ENCODE measurements around the gene FCGR1A. TPM values are rescaled to one million over a fixed set of nuclear protein-coding genes. Genes with fewer than 3 reads are reported as not detected.
"Not testable (repeated sequence)": the region's sequence is repeated elsewhere in the genome, so short reads cannot be mapped to it uniquely, and the experiment has no call there.

Gene FCGR1A
- total and polyA plus RNA-seq, 2 of the 8 experiments (the other 6 are each of a cell fraction or from before 2014, with no cell fraction given), result not detected

DNA sequence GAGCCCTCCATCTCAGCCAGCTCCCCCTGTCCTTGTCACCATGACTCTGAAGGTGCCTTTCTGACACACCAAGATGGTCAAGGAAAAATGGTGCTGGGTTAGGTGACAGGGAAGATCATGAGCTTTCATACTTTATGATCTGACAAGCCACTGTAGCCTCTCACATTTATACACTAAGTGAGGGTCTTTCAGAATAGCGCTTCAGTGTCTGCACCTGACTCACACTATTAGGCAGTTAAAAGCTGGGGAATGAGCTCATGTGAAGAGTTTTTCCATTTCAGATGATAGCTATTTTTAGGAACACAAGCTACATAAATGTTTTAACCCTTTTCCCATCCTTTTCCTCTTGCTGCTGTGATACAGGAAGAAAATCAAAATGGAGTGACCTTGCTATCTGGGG lies 4.2 kb upstream of the FCGR1A start:
- CTCF ChIA-PET (ENCODE audit: partially characterized antibody); H3K9me3 ChIP-seq (ENCODE audit: insufficient read depth in 2 of 2, low read depth in 1 of 2, low read length in 1 of 2); H3K23me2 ChIP-seq (ENCODE audit: low read depth, low read length); H3K14ac ChIP-seq (ENCODE audit: insufficient read length); H2BK5ac ChIP-seq (ENCODE audit: low read depth, low read length); H3K4me2 ChIP-seq (ENCODE audit: insufficient read depth in 1 of 2, low read depth in 2 of 2, low read length in 2 of 2); H3K27me3 ChIP-seq (replicated peaks in 1 of 4; ENCODE audit: control insufficient read depth in 3 of 4, extremely low read depth in 1 of 4, insufficient read depth in 3 of 4, low read length in 3 of 4); POLR2A ChIA-PET (ENCODE audit: partially characterized antibody); H2AK5ac ChIP-seq (ENCODE audit: low read depth, low read length); H3K4me1 ChIP-seq (replicated peaks in 1 of 4; ENCODE audit: control insufficient read depth in 3 of 4, insufficient read depth in 4 of 4, low read length in 3 of 4); H3K23ac ChIP-seq (ENCODE audit: insufficient read length); H3K56ac ChIP-seq (replicated peaks; ENCODE audit: insufficient read length, low read depth, low read length); H2BK20ac ChIP-seq (ENCODE audit: low read length); H3K4me3 ChIP-seq (ENCODE audit: extremely low read depth in 1 of 4, insufficient read depth in 2 of 4, low read depth in 3 of 4, low read length in 4 of 4); H4K5ac ChIP-seq (ENCODE audit: insufficient read length, low read depth, low read length); H3K9ac ChIP-seq (replicated peaks in 1 of 4; ENCODE audit: extremely low read depth in 1 of 4, low read depth in 3 of 4, low read length in 3 of 4); H3K27ac ChIP-seq (ENCODE audit: low read depth, low read length); H2BK15ac ChIP-seq (ENCODE audit: low read length); H2AFZ ChIP-seq (ENCODE audit: low read length); H3K36me3 ChIP-seq (ENCODE audit: control insufficient read depth in 2 of 4, insufficient read depth in 4 of 4, low read length in 3 of 4); H3K79me1 ChIP-seq (ENCODE audit: low read depth, low read length); FAIRE-seq; H2BK12ac ChIP-seq (ENCODE audit: low read depth, low read length); H3K18ac ChIP-seq (ENCODE audit: extremely low read depth, low read length); H4K8ac ChIP-seq (ENCODE audit: extremely low read depth, insufficient read depth, low read length); DNase-seq (ENCODE audit: low read depth in 1 of 2, low spot score in 2 of 2); H3K4ac ChIP-seq (replicated peaks; ENCODE audit: insufficient read length, low read depth, low read length); H4K20me1 ChIP-seq (replicated peaks in 1 of 2; ENCODE audit: control insufficient read depth in 1 of 2, insufficient read depth in 2 of 2, low read length in 2 of 2); H4K91ac ChIP-seq (replicated peaks; ENCODE audit: insufficient read length, low read length); H3K79me2 ChIP-seq (ENCODE audit: control insufficient read depth in 1 of 2, insufficient read depth in 2 of 2, low read length in 2 of 2); H2BK120ac ChIP-seq (replicated peaks; ENCODE audit: low read depth, low read length): not testable (repeated sequence)
- 70% methylated on average over 1 of the region's 1 CpG; no CpG with 5 or more reads in 1 of the 2 experiments for WGBS, 2 experiments (ENCODE audit: extremely low coverage in 1 of 2, insufficient coverage in 1 of 2, insufficient read length in 1 of 2, insufficient replicate concordance in 2 of 2, low coverage in 1 of 2, low lambda C conversion rate in 2 of 2, missing lambda C conversion rate in 1 of 2)

DNA sequence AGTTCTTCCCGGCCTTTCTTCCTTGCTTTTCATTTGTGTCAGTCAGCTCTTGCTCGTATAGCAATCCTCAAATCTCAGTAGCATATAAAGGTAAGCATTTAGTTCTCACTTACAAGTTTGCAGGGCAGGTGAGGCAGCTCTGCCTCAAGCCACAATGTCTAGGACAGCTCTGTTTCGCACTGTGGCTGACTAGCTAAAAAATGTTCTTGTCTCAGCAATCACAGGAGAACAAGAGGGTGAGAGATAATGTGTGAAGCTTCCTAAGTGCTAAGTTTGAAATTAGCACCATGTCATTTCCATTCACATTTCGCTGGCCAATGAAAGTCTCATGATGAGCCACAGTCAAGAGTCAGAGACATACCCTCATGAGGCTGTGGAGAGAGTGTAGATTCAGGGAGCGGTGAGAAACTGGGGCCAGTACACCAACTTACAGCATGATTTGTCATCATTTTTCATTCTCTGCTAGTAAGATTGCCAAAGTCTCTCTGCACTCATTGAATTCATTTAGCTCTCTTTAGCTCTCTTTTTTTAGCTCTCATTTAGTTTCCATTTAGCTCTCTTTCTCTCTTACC lies 995 bp upstream of the FCGR1A start:
- H3K9me3 ChIP-seq (ENCODE audit: insufficient read depth in 2 of 2, low read depth in 1 of 2, low read length in 1 of 2); POLR2A ChIA-PET (ENCODE audit: partially characterized antibody); CTCF ChIA-PET (ENCODE audit: partially characterized antibody); H2BK5ac ChIP-seq (ENCODE audit: low read depth, low read length); H3K4me3 ChIP-seq (ENCODE audit: extremely low read depth in 1 of 4, insufficient read depth in 2 of 4, low read depth in 3 of 4, low read length in 4 of 4); H3K36me3 ChIP-seq (ENCODE audit: control insufficient read depth in 2 of 4, insufficient read depth in 4 of 4, low read length in 3 of 4); H2BK15ac ChIP-seq (ENCODE audit: low read length); H2AK5ac ChIP-seq (ENCODE audit: low read depth, low read length); H3K4me1 ChIP-seq (replicated peaks in 1 of 4; ENCODE audit: control insufficient read depth in 3 of 4, insufficient read depth in 4 of 4, low read length in 3 of 4); H3K9ac ChIP-seq (replicated peaks in 1 of 4; ENCODE audit: extremely low read depth in 1 of 4, low read depth in 3 of 4, low read length in 3 of 4); H4K91ac ChIP-seq (replicated peaks; ENCODE audit: insufficient read length, low read length); H3K79me2 ChIP-seq (ENCODE audit: control insufficient read depth in 1 of 2, insufficient read depth in 2 of 2, low read length in 2 of 2); H4K20me1 ChIP-seq (replicated peaks in 1 of 2; ENCODE audit: control insufficient read depth in 1 of 2, insufficient read depth in 2 of 2, low read length in 2 of 2); H3K27ac ChIP-seq (ENCODE audit: low read depth, low read length); H3K27me3 ChIP-seq (replicated peaks in 1 of 4; ENCODE audit: control insufficient read depth in 3 of 4, extremely low read depth in 1 of 4, insufficient read depth in 3 of 4, low read length in 3 of 4); H2AFZ ChIP-seq (ENCODE audit: low read length); H3K14ac ChIP-seq (ENCODE audit: insufficient read length); H2BK12ac ChIP-seq (ENCODE audit: low read depth, low read length); H2BK120ac ChIP-seq (replicated peaks; ENCODE audit: low read depth, low read length); H3K79me1 ChIP-seq (ENCODE audit: low read depth, low read length); H4K5ac ChIP-seq (ENCODE audit: insufficient read length, low read depth, low read length); H3K56ac ChIP-seq (replicated peaks; ENCODE audit: insufficient read length, low read depth, low read length); H4K8ac ChIP-seq (ENCODE audit: extremely low read depth, insufficient read depth, low read length); H3K23ac ChIP-seq (ENCODE audit: insufficient read length); H3K4me2 ChIP-seq (ENCODE audit: insufficient read depth in 1 of 2, low read depth in 2 of 2, low read length in 2 of 2); H3K18ac ChIP-seq (ENCODE audit: extremely low read depth, low read length); H2BK20ac ChIP-seq (ENCODE audit: low read length); DNase-seq (ENCODE audit: low read depth in 1 of 2, low spot score in 2 of 2); H3K4ac ChIP-seq (replicated peaks; ENCODE audit: insufficient read length, low read depth, low read length); H3K23me2 ChIP-seq (ENCODE audit: low read depth, low read length); FAIRE-seq: not testable (repeated sequence)
- 89% methylated on average over 5 of the region's 5 CpGs; no CpG with 5 or more reads in 1 of the 2 experiments for WGBS, 2 experiments (ENCODE audit: extremely low coverage in 1 of 2, insufficient coverage in 1 of 2, insufficient read length in 1 of 2, insufficient replicate concordance in 2 of 2, low coverage in 1 of 2, low lambda C conversion rate in 2 of 2, missing lambda C conversion rate in 1 of 2)
